Mucosa of descending colon (tissue), 3 donors: Measurements from ENCODE around the gene MT1M. TPM values are rescaled to one million over a fixed set of nuclear protein-coding genes. Genes with fewer than 3 reads are reported as not detected.
"Not testable (repeated sequence)": the region's sequence is repeated elsewhere in the genome, so short reads cannot be mapped to it uniquely, and the experiment has no call there.

ENCODE experiments used
- ATAC-seq: fragments of 200-7000 bp; cut with Tn5 transposase; one replicate; pipeline ENCODE4 v1.9.1; 2020; ENCODE audit warnings: mild to moderate bottlenecking, moderate library complexity
- DNase-seq, 3 donors: peaks; one replicate each; pipeline ENCODE4 v3.0.0-alpha.2; 2020
- H3K36me3 ChIP-seq: fragments of 200-600 bp; one replicate; pipeline ENCODE4 v1.8.0; 2021; ENCODE audit warnings: low read depth, mild to moderate bottlenecking
- H3K4me1 ChIP-seq: fragments of 200-600 bp; one replicate; pipeline ENCODE4 v1.8.0; 2021; ENCODE audit warnings: low read depth, mild to moderate bottlenecking
- H3K4me3 ChIP-seq: fragments of 200-600 bp; one replicate; pipeline ENCODE4 v1.8.0; 2021; ENCODE audit warnings: mild to moderate bottlenecking
- H3K9me3 ChIP-seq: fragments of 200-600 bp; one replicate; pipeline ENCODE4 v1.8.0; 2021; ENCODE audit warnings: mild to moderate bottlenecking
- intact Hi-C, 2 donors: fragments of 100-400 bp; cut with DNase I in 1 of 2; cut with micrococcal nuclease in 1 of 2; formaldehyde crosslinking; loops; one replicate each; pipeline versions ENCODE4 v1.11.0 to v1.11.1; 2022; cut with DNase I, micrococcal nuclease
- long read RNA-seq, 2 donors: library from polyadenylated mRNA; unstranded; transcript quantifications; one replicate each; pipeline ENCODE4 v2.0.0, GENCODE V29; 2019 to 2021
- total RNA-seq, 3 donors: library from RNA; stranded (reverse); fragmentation: NEBNext Ultra II Directional in 2 of 3; extraction: Animal tissue kit (Norgen Biotek cat#: 25700) in 2 of 3; gene quantifications; one replicate each; pipeline versions ENCODE4 v1.2.1 to v1.2.4, GENCODE V29; 2021 to 2023
- TF ChIP-seq, protein P1 (sequence below): fragments of 200-600 bp; IDR thresholded peaks from one replicate; pipeline ENCODE4 v1.8.0; 2022; ENCODE audit warnings: antibody characterized with exemption, mild to moderate bottlenecking
- donor health status: DM: no; HTN: no; CAD: no; lungs with moderate emphysema.
- donor health status: DM: no; HTN: no; CAD: no.
- donor health status: DM: no; HTN: yes; CAD: no.

The MT1M gene
- 10 to 100 TPM in 2 of 3 donors, 1 to 10 TPM in 1; 9.5 to 40.0 (median 23.3) TPM for total RNA-seq
- long read RNA-seq, donor 1, partial matches to known transcripts: 0 of 3 reads
- long read RNA-seq, donor 1, other reads (novel, unspliced or antisense): 0 of 3 reads
- long read RNA-seq, donor 2, transcript MT1M-201 (3 exons, 829 nt): major isoform, 13 of 15 reads
- long read RNA-seq, donor 2, partial matches to known transcripts: 0 of 15 reads
- long read RNA-seq, donor 2, other reads (novel, unspliced or antisense): 1 of 15 reads

DNA sequence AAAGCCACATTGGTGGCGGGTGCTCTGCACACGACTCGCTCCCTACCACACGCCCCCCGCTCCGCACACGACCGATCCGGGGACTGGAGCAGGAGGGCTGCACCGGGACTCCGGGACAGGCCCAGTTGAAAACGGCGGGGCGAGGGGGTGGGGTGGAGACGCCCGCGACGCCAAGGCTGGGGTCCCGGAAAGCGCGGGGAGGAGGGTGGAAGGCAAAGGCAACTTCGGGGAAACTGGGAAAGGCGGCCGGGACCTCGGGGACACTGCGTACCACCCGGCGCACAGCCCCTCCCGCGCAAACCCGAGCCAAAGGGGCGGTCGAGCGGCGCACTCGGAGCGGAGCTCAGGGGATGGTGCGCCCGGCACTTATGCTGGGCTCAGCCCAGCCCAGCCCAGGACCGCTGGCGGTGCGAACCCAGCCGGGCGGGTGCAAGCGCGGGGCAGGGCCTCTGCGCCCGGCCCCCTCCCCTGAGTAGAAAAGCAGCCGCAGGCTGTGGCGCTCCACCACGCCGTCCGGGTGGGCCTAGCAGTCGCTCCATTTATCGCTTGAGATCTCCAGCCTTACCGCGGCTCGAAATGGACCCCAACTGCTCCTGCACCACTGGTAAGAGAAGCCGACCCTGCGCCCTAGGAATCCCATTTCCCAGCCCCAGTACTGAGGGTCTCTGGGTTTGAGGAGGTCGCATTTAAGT, at the start of gene MT1M:
TSS of gene MT1M (plus strand) at position 504 of the 692 bp plus-strand sequence. CDS start at position 577, 73 bp downstream.
- intact Hi-C loops: no loop called here
- DNase-seq (peak; percentile 59 to 74 (median 66)), ATAC-seq (peak; percentile 91)
- Histone ChIP-seq H3K9me3 (no peaks in the 10 kb centered on the region), H3K4me1 (peaks cover 19% of the 10 kb centered on the region), H3K4me3 (no peak within 1 kb of the TSS), H3K36me3 (no peaks in the 10 kb centered on the region)
- TF ChIP-seq, protein P1, sequence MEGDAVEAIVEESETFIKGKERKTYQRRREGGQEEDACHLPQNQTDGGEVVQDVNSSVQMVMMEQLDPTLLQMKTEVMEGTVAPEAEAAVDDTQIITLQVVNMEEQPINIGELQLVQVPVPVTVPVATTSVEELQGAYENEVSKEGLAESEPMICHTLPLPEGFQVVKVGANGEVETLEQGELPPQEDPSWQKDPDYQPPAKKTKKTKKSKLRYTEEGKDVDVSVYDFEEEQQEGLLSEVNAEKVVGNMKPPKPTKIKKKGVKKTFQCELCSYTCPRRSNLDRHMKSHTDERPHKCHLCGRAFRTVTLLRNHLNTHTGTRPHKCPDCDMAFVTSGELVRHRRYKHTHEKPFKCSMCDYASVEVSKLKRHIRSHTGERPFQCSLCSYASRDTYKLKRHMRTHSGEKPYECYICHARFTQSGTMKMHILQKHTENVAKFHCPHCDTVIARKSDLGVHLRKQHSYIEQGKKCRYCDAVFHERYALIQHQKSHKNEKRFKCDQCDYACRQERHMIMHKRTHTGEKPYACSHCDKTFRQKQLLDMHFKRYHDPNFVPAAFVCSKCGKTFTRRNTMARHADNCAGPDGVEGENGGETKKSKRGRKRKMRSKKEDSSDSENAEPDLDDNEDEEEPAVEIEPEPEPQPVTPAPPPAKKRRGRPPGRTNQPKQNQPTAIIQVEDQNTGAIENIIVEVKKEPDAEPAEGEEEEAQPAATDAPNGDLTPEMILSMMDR: no peak

DNA sequence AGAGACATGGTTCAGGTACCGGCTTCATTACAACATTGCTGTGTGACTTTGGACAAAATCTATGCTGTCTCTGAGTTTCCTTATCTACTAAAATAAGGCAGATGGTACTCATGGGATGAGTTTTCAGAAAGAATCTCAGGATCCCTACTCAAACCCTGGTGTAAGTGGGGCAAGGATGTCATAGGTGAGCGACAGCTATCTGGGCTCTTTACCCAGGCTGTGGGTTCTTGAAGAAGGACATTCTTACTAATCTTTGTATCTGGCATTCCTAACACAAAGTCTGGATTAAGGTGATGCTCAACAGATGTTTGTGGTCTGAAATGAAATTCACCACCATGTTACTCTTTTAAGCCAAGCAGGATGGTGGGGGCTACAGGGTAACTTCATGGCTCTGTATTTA, 49.5 kb upstream of the MT1M start:
- intact Hi-C loops, H3K4me1 ChIP-seq, H3K36me3 ChIP-seq, H3K4me3 ChIP-seq, H3K9me3 ChIP-seq, DNase-seq, ATAC-seq: not testable (repeated sequence)

DNA sequence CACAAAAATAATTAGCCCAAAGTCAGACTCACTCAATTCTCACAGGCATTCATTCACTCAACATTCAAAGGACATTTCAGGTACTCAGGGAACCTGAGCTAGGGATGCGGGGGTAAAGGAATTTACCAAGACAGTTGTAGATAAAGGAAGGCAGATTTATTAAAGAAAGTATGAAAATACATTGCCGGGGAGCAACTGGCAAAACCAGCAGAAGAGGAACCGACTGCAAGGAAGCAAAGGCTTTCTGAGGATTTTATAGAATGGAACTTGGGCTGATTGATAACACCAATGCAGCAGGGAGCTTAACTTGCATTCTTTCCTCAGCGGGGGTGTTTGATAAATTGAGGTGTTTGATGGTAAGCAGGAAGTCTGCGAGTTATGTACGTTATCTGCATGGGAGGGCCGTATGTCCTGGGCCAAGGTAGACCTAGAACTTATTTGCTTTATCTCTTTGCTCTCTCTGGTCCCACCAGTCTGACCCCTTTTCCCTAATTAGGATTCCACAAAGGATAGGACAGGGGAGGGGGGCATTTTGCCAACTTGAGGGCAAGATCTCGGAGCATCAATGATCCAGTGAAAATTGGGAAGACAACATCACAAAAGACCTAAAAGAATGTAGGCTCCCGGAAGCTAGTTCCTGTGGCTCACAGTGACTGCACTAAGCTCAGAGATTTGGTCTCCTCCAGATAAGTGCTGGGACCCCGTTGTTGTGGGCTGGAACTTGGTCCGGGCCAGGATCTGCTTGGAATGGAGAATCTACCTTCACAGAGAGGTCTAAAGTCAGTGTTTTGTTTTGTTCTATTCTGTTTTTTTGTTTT, 48.9 kb upstream of the MT1M start:
- TF ChIP-seq, protein P1: no peak
- no peak overlapping the region for H3K4me3 ChIP-seq

DNA sequence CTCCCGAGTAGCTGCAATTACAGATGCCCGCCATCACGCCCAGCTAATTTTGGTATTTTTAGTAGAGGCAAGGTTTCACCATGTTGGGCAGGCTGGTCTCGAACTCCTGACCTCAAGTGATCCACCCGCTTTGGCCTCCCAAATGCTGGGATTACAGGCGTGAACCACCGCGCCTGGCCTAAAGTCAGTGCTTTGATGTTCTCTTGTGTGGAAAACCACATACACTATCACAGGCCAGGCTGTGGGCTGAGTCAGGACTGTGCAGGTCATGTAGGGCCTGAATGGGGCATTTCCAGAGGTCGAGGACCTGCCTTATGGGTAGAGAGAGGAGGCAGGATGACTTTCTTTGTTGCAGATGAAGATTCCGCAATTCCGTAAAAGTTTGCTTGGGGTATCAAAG, 48.2 kb upstream of the MT1M start:
- no peak for ATAC-seq
- TF ChIP-seq, protein P1: no peak
- no peaks in the 10 kb centered on the region for H3K36me3 ChIP-seq
- intact Hi-C loops: no loop called here
- H3K9me3 ChIP-seq: no peaks in the 10 kb centered on the region
- DNase-seq: no peak
- no peak overlapping the region for H3K4me3 ChIP-seq
- peaks cover 3% of the 10 kb centered on the region for H3K4me1 ChIP-seq

More for the DNA sequence above, 48.9 kb upstream of the MT1M start:
- no peaks in the 10 kb centered on the region for H3K9me3 ChIP-seq
- DNase-seq (no peak), ATAC-seq (no peak)
- no peaks in the 10 kb centered on the region for H3K36me3 ChIP-seq
- no peaks in the 10 kb centered on the region for H3K4me1 ChIP-seq
- intact Hi-C loops: no loop called here

DNA sequence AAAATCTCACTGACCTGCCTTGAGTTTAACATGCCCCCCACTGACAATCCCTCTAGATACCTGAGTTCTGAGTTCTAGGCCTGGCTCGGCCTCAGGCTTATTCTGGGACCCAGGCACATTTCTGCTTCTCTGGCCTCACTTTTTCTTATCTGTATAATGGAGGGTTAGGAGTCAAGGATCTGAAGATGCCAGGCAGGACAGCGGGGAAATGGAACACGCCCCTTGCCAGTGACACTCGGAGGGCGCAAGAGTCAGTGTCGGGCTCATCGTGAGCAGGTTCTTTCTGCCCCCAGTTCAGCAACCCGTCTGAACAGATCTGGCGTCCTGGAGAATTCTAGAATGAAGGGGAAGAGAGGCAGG, 43.7 kb upstream of the MT1M start:
- ATAC-seq (no peak), DNase-seq (no peak)
- no peaks in the 10 kb centered on the region for H3K36me3 ChIP-seq

More for the DNA sequence above, 43.7 kb upstream of the MT1M start:
- Histone ChIP-seq H3K4me3 (no peak overlapping the region), H3K4me1 (peaks cover 7% of the 10 kb centered on the region), H3K9me3 (no peaks in the 10 kb centered on the region)
- intact Hi-C loops: no loop called here
- TF ChIP-seq, protein P1: no peak
